ENCODE data around the gene FNDC1.

GRCh38 chr6:159303159-159303558 is 134.0 kb downstream of the FNDC1 start:
- TF ChIP-seq POLR2AphosphoS5 (IDR thresholded peaks at IDR 0.05; ENCODE audit: low read depth, low read length) (no peak), TAF1 (IDR thresholded peaks at IDR 0.05; ENCODE audit: low read depth, low read length) (no peak)

All from GM12891 (cell line).